Measurements from ENCODE around the gene EXOC4. TPM values are rescaled to one million over a fixed set of nuclear protein-coding genes. Genes with fewer than 3 reads are reported as not detected.
"Not testable (repeated sequence)": the region's sequence is repeated elsewhere in the genome, so short reads cannot be mapped to it uniquely, and the experiment has no call there.

The EXOC4 gene
- total RNA-seq, 1 donor from 2014 or later: 84.0 TPM

DNA sequence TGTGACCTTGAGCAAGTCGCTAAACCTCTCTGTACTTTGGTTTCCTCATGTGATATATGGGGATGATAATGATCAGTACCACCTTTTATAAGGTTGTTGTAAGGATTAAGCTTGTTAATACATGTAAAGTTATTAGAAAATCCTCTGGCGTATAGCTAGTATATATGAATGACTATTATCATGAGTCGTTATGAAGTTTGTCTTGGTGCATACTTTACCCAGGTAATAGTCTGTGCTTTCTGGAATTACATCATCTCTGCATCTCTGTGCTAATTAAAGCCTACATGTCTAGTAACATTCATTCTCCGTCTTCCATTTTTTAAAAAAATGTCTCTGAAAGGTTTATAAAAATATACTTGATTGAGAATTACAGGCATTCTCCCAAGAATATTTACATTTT lies 524.8 kb downstream of the EXOC4 start:
- peak; percentile 71 for DNase-seq (ENCODE audit: low read depth)
- FAIRE-seq: no peak
- no peaks in the 10 kb centered on the region for H3K36me3 ChIP-seq (ENCODE audit: control insufficient read depth, insufficient read depth, low read length)

GRCh38 chr7:133778472-133778871 lies 525.6 kb downstream of the EXOC4 start:
- DNase-seq (ENCODE audit: low read depth): no peak
- no peak for TF ChIP-seq CTCF (IDR thresholded peaks at IDR 0.05; ENCODE audit: insufficient read depth, low read length, severe bottlenecking)
- Histone ChIP-seq H3K36me3 (ENCODE audit: control insufficient read depth, insufficient read depth, low read length) (no peaks in the 10 kb centered on the region), H3K27me3 (ENCODE audit: control insufficient read depth, insufficient read depth, low read length) (no peaks in the 10 kb centered on the region), H3K4me3 (ENCODE audit: low read depth, low read length) (no peak overlapping the region)
- FAIRE-seq: no peak

More for the DNA sequence above, 524.8 kb downstream of the EXOC4 start:
- no peaks in the 10 kb centered on the region for H3K27me3 ChIP-seq (ENCODE audit: control insufficient read depth, insufficient read depth, low read length)
- H3K4me3 ChIP-seq (ENCODE audit: low read depth, low read length): no peak overlapping the region
- TF ChIP-seq CTCF (IDR thresholded peaks at IDR 0.05; ENCODE audit: insufficient read depth, low read length, severe bottlenecking): no peak

- not testable (repeated sequence) for DNase-seq (ENCODE audit: low read depth); H3K27me3 ChIP-seq (ENCODE audit: control insufficient read depth, insufficient read depth, low read length); H3K4me3 ChIP-seq (ENCODE audit: low read depth, low read length); FAIRE-seq; H3K36me3 ChIP-seq (ENCODE audit: control insufficient read depth, insufficient read depth, low read length)
Measured at GRCh38 chr7:133779538-133779937, 526.7 kb downstream of the EXOC4 start.

GRCh38 chr7:133780912-133781311 lies 528.0 kb downstream of the EXOC4 start:
- no peak for FAIRE-seq

GRCh38 chr7:133781486-133782090 lies 528.7 kb downstream of the EXOC4 start:
- DNase-seq (ENCODE audit: low read depth) (no peak), FAIRE-seq (no peak)
- Histone ChIP-seq H3K27me3 (ENCODE audit: control insufficient read depth, insufficient read depth, low read length) (no peaks in the 10 kb centered on the region), H3K4me3 (ENCODE audit: low read depth, low read length) (no peak overlapping the region), H3K36me3 (ENCODE audit: control insufficient read depth, insufficient read depth, low read length) (no peaks in the 10 kb centered on the region)
- TF ChIP-seq CTCF (IDR thresholded peaks at IDR 0.05; ENCODE audit: insufficient read depth, low read length, severe bottlenecking): no peak

More at GRCh38 chr7:133780912-133781311, 528.0 kb downstream of the EXOC4 start:
- Histone ChIP-seq H3K27me3 (ENCODE audit: control insufficient read depth, insufficient read depth, low read length) (no peaks in the 10 kb centered on the region), H3K36me3 (ENCODE audit: control insufficient read depth, insufficient read depth, low read length) (no peaks in the 10 kb centered on the region), H3K4me3 (ENCODE audit: low read depth, low read length) (no peak overlapping the region)
- no peak for DNase-seq (ENCODE audit: low read depth)
- TF ChIP-seq CTCF (IDR thresholded peaks at IDR 0.05; ENCODE audit: insufficient read depth, low read length, severe bottlenecking): no peak

GRCh38 chr7:133782470-133782869 lies 529.6 kb downstream of the EXOC4 start:
- no peaks in the 10 kb centered on the region for H3K27me3 ChIP-seq (ENCODE audit: control insufficient read depth, insufficient read depth, low read length)
- FAIRE-seq (no peak), DNase-seq (ENCODE audit: low read depth) (no peak)
- H3K4me3 ChIP-seq (ENCODE audit: low read depth, low read length): no peak overlapping the region
- no peak for TF ChIP-seq CTCF (IDR thresholded peaks at IDR 0.05; ENCODE audit: insufficient read depth, low read length, severe bottlenecking)
- no peaks in the 10 kb centered on the region for H3K36me3 ChIP-seq (ENCODE audit: control insufficient read depth, insufficient read depth, low read length)
